ENCODE data around the gene AGAP2. TPM values are rescaled to one million over a fixed set of nuclear protein-coding genes. Genes with fewer than 3 reads are reported as not detected.

Gene AGAP2
- total RNA-seq, 4 donors from 2014 or later: 0.49 to 2.8 (median 2.0) TPM

DNA sequence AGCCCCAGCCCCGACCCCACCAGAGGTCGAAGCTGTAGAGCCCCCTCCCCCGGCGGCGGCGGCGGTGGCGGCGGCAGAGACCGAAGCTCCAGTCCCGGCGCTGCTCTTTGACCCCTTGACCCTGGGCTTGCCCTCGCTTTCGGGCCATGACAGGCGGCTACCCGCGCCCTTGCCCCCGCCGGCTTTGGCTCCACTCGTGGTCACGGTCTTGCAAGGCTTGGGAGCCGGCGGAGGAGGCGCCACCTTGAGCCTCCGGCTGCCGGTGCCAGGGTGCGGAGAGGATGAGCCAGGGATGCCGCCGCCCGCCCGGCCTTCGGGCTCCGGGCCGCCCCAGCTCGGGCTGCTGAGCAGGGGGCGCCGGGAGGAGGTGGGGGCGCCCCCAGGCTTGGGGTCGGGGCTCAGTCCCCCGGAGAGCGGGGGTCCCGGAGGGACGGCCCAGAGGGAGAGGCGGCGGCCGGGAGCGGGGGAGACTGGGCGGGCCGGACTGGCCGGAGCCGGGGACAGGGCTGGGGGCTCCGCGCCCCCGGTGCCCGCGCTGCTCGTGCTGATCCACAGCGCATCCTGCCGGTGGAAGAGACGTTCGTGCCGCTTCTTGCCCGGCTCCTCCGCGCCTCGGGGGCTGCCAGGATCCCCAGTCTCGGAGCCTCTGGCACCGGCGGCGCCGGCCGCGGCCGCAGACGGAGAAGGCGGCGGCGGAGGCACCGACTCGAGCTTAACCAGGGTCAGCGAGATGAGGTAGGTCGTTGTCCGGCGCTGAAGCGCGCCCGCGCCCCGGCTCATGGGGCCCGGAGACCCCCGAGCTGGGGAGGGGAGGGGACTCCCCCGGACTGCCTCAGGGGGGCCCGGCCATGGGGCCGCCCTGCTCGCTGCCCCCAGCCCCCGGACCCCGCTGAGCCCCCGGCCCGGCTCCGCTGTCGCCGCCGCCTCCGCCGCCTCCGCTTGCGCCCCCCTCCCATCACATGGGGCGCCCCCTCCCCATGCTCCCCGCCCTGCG is 778 bp downstream of the AGAP2 start:
- TF ChIP-seq, protein P1, sequence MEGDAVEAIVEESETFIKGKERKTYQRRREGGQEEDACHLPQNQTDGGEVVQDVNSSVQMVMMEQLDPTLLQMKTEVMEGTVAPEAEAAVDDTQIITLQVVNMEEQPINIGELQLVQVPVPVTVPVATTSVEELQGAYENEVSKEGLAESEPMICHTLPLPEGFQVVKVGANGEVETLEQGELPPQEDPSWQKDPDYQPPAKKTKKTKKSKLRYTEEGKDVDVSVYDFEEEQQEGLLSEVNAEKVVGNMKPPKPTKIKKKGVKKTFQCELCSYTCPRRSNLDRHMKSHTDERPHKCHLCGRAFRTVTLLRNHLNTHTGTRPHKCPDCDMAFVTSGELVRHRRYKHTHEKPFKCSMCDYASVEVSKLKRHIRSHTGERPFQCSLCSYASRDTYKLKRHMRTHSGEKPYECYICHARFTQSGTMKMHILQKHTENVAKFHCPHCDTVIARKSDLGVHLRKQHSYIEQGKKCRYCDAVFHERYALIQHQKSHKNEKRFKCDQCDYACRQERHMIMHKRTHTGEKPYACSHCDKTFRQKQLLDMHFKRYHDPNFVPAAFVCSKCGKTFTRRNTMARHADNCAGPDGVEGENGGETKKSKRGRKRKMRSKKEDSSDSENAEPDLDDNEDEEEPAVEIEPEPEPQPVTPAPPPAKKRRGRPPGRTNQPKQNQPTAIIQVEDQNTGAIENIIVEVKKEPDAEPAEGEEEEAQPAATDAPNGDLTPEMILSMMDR (IDR thresholded peaks at IDR 0.05; ENCODE audit: low read depth): no peak

DNA sequence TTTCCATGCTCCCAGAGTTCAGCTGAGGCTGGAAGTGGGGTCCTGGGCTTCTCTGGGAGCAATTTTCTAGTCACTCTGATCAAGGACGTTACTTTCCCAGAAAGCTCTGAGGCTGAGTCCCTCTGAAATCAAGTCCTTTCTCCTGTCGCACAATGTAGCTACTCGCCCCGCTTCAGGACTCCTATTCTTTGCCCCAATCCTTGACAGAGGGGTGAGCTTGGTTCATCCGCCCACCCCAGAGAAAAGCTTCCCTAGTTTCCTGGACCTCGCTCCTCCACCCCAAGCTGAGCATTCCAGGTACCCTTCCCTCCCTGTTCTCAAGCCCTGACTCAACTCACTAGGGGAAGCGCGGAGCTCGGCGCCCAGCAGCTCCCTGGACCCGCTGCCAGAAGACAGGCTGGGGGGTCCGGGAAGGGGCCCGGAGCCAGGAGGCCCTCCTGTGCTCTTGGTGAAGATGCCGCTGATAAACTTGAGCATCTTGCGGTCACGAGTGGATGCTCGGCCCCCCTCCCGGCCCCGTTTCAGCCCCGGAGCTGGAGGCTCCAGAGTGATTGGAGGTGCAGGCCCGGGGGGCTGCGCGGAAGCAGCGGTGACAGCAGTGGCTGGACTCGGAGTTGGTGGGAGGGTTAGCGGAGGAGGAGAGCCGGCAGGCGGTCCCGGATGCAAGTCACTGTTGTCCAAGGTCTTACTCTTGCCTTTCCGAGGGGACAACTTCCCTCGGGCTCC is 1.6 kb downstream of the AGAP2 start:
- TF ChIP-seq, protein P1 (IDR thresholded peaks at IDR 0.05; ENCODE audit: low read depth): no peak

GRCh38 chr12:57735952-57736740 is 2.4 kb downstream of the AGAP2 start:
- TF ChIP-seq, protein P1 (IDR thresholded peaks at IDR 0.05; ENCODE audit: low read depth): no peak

- TF ChIP-seq, protein P1 (IDR thresholded peaks at IDR 0.05; ENCODE audit: low read depth): no peak
These were observed 3.2 kb downstream of the AGAP2 start for GRCh38 chr12:57735198-57735855.

DNA sequence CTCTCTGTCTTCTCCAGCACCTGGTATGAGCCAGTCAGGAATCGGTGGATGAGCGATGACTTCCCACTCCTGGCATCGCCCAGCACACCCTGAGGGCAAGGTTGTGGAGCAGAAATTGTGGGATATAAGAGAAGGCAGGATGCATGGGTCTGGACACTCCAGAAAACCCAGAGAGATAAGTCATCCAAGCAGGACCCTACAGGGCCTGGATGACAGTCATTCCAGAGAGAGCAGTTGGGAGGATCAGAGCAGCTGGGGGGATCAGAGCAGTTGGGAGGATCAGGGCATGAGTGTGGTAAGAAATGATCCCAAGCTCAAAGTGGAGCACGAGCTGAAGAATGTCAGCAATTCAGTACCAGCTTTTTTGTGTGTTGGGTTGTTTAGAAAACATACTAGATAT is 4.0 kb downstream of the AGAP2 start:
- TF ChIP-seq, protein P1 (IDR thresholded peaks at IDR 0.05; ENCODE audit: low read depth): no peak

- TF ChIP-seq, protein P1 (IDR thresholded peaks at IDR 0.05; ENCODE audit: low read depth): no peak
These were observed 4.6 kb downstream of the AGAP2 start for GRCh38 chr12:57733928-57734327.
